Stimulated activated CD8-positive, alpha-beta memory T cell treated with anti-CD3 and anti-CD28 coated beads, Interleukin-4, amount 100 ng/mL, for 1 hour (primary cell): ENCODE measurements around the gene TRERF1.
"Not testable (repeated sequence)": the region's sequence is repeated elsewhere in the genome, so short reads cannot be mapped to it uniquely, and the experiment has no call there.

Experiments
- DNase-seq, 2 donors: peaks; one replicate each; pipeline ENCODE4 v3.0.0-alpha.2; 2020; ENCODE audit warnings: low read depth in 2 of 2, low spot score in 1 of 2

Gene TRERF1

GRCh38 chr6:42339991-42340401 lies 111.7 kb downstream of the TRERF1 start:
- no peak for DNase-seq

- DNase-seq = no peak
Observed at GRCh38 chr6:42338744-42339222, 112.9 kb downstream of the TRERF1 start.

- no peak for DNase-seq
Observed at GRCh38 chr6:42337985-42338743, 113.6 kb downstream of the TRERF1 start.

GRCh38 chr6:42336431-42336830 lies 115.3 kb downstream of the TRERF1 start:
- DNase-seq = no peak

GRCh38 chr6:42335896-42336295 lies 115.8 kb downstream of the TRERF1 start:
- DNase-seq = no peak

GRCh38 chr6:42334870-42335269 lies 116.9 kb downstream of the TRERF1 start:
- no peak for DNase-seq

GRCh38 chr6:42333612-42334011 lies 118.1 kb downstream of the TRERF1 start:
- no peak for DNase-seq

GRCh38 chr6:42332916-42333315 lies 118.8 kb downstream of the TRERF1 start:
- no peak for DNase-seq

GRCh38 chr6:42331019-42331418 lies 120.7 kb downstream of the TRERF1 start:
- no peak for DNase-seq

GRCh38 chr6:42326248-42326647 lies 125.5 kb downstream of the TRERF1 start:
- DNase-seq = no peak

- DNase-seq = not testable (repeated sequence)
Observed at GRCh38 chr6:42324656-42325324, 126.9 kb downstream of the TRERF1 start.

- DNase-seq = no peak
Observed at GRCh38 chr6:42322676-42323075, 129.1 kb downstream of the TRERF1 start.

GRCh38 chr6:42321976-42322375 lies 129.8 kb downstream of the TRERF1 start:
- DNase-seq = no peak

- DNase-seq = no peak
Observed at GRCh38 chr6:42320762-42321161, 131.0 kb downstream of the TRERF1 start.

- DNase-seq = no peak
Observed at GRCh38 chr6:42318480-42318879, 133.2 kb downstream of the TRERF1 start.

- DNase-seq = no peak
Observed at GRCh38 chr6:42316981-42317380, 134.7 kb downstream of the TRERF1 start.

GRCh38 chr6:42315991-42316970 lies 135.4 kb downstream of the TRERF1 start:
- no peak for DNase-seq

GRCh38 chr6:42315259-42315990 lies 136.3 kb downstream of the TRERF1 start:
- no peak for DNase-seq

GRCh38 chr6:42314571-42315258 lies 137.0 kb downstream of the TRERF1 start:
- DNase-seq = no peak

GRCh38 chr6:42313941-42314570 lies 137.7 kb downstream of the TRERF1 start:
- DNase-seq = no peak
